Aorta (tissue), 5 donors: ENCODE measurements around the gene INO80C. TPM values are rescaled to one million over a fixed set of nuclear protein-coding genes. Genes with fewer than 3 reads are reported as not detected.

Source experiments
- ATAC-seq: fragments of 200-7000 bp; cut with Tn5 transposase; one replicate; pipeline ENCODE4 v1.9.1; 2022; ENCODE audit warnings: moderate library complexity; ENCODE audit not compliant: low FRiP score
- DNase-seq, 2 donors: peaks; one replicate each; pipeline ENCODE4 v3.0.0-alpha.2; 2020
- H3K27ac ChIP-seq, 2 donors: one replicate each; pipeline ENCODE4 v1.5.1; 2013; ENCODE audit warnings: low read length in 2 of 2, mild to moderate bottlenecking in 2 of 2, moderate library complexity in 2 of 2, control low read depth in 1 of 2, inconsistent platforms in 1 of 2, low read depth in 1 of 2
- H3K27me3 ChIP-seq, 2 donors: one replicate each; pipeline ENCODE4 v1.6.1; 2013; ENCODE audit warnings: control low read depth in 1 of 2, low read length in 1 of 2, mild to moderate bottlenecking in 1 of 2, moderate library complexity in 1 of 2; ENCODE audit not compliant: insufficient read depth in 2 of 2, control insufficient read depth in 1 of 2
- H3K36me3 ChIP-seq, 2 donors: one replicate each; pipeline ENCODE4 v1.6.1; 2013; ENCODE audit warnings: control low read depth in 1 of 2, low read length in 1 of 2, mild to moderate bottlenecking in 1 of 2; ENCODE audit not compliant: insufficient read depth in 2 of 2, control insufficient read depth in 1 of 2
- H3K4me1 ChIP-seq, 2 donors: one replicate each; pipeline ENCODE4 v1.6.1; 2013; ENCODE audit warnings: low read length in 2 of 2, control low read depth in 1 of 2, mild to moderate bottlenecking in 1 of 2, moderate library complexity in 1 of 2; ENCODE audit not compliant: insufficient read depth in 2 of 2, control insufficient read depth in 1 of 2
- H3K4me3 ChIP-seq, 2 donors: one replicate each; pipeline ENCODE4 v1.5.1; 2013; ENCODE audit warnings: low read length in 2 of 2, control low read depth in 1 of 2, mild to moderate bottlenecking in 1 of 2
- H3K9me3 ChIP-seq: one replicate; pipeline ENCODE4 v1.6.1; 2013; ENCODE audit warnings: mild to moderate bottlenecking, low read length; ENCODE audit not compliant: control insufficient read depth
- WGBS, 2 donors: extraction: QIAGEN DNeasy Blood & Tissue Kit; methylation state at CpG; one replicate each; pipeline ENCODE4 v1.1.7; 2013; 5-methylcytosine and 5-hydroxymethylcytosine counted together
- intact Hi-C, 2 donors: fragments of 100-400 bp; cut with DNase I; formaldehyde crosslinking; loops; one replicate each; pipeline versions ENCODE4 v1.14.2 to v1.15.0; 2022
- polyA plus RNA-seq, 2 donors: library from polyadenylated mRNA; stranded (reverse); fragments of 200-250 nt; gene quantifications; one replicate each; pipeline ENCODE4 v1.2.3, GENCODE V29; 2013
- total RNA-seq, 2 donors: library from RNA; stranded (reverse); fragmentation: NEBNext Ultra II Directional; extraction: Animal tissue kit (Norgen Biotek cat#: 25700); gene quantifications; one replicate each; pipeline ENCODE4 v1.2.1, GENCODE V29; 2021
- donor health status: healthy with polysubstance abuse.
- donor health status: Bipolar disorder and iron deficiency.
- donor health status: DM: no; HTN: no; CAD: no.
- donor health status: DM: no; HTN: no; CAD: no.
- donor health status: DM: yes; HTN: yes; CAD: no.

The INO80C gene
- total and polyA plus RNA-seq, 4 donors = 16.8 to 23.1 (median 18.8) TPM

- WGBS, 2 donors = 80 to 84% methylated on average over 5 of the region's 5 CpGs
- intact Hi-C loops = loop anchor here in 1 of 2 donors (5.0 kb wide), 1 partner anchor 34 kb away; the partner anchor contains the start of gene INO80C
- no peak for ATAC-seq
- no peak overlapping the region for H3K27ac ChIP-seq
- no peaks in the 10 kb centered on the region for H3K9me3 ChIP-seq
- H3K36me3 ChIP-seq = no peaks in the 10 kb centered on the region
- H3K4me1 ChIP-seq = peaks cover 0 to 11% of the 10 kb centered on the region in 2 donors
- DNase-seq = no peak
- H3K27me3 ChIP-seq = no peaks in the 10 kb centered on the region
- no peak overlapping the region for H3K4me3 ChIP-seq
Observed at GRCh38 chr18:35463050-35463449, 34.7 kb downstream of the INO80C start.

GRCh38 chr18:35460736-35461161 is 37.0 kb downstream of the INO80C start:
- Histone ChIP-seq H3K4me3 (no peak overlapping the region), H3K36me3 (no peaks in the 10 kb centered on the region), H3K27ac (no peak overlapping the region), H3K9me3 (no peaks in the 10 kb centered on the region), H3K4me1 (peaks cover 0 to 11% of the 10 kb centered on the region in 2 donors), H3K27me3 (no peaks in the 10 kb centered on the region)
- WGBS, 2 donors = 0 to 12% methylated on average over 1 of the region's 1 CpG
- DNase-seq (no peak), ATAC-seq (no peak)
- intact Hi-C loops = loop anchor here in 1 of 2 donors (5.0 kb wide), 1 partner anchor 37 kb away; the partner anchor contains the start of gene INO80C

DNA sequence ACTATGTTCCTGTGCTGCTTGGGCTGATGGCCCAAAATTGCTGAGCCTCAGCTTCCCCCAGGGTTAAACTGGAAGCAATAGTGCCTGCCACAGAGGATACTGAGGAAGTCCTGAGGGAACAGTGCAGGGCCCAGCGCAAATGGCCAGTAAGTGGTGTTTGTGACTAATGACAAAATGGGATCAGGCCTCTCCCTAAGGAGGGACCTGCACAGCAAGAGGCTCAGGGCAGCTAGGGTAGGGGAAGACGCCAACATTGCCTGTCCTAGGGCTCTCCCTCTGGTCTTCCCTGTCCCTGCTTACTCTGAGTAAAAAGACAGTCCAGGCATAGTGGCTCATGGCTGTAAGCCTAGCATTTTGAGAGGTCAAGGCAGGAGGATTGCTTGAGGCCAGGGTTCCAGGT is 37.8 kb downstream of the INO80C start:
- DNase-seq (no peak), ATAC-seq (no peak)
- no peaks in the 10 kb centered on the region for H3K9me3 ChIP-seq
- H3K27me3 ChIP-seq = no peaks in the 10 kb centered on the region
- intact Hi-C loops = loop anchor here in 1 of 2 donors (5.0 kb wide), 1 partner anchor 37 kb away; the partner anchor contains the start of gene INO80C
- H3K27ac ChIP-seq = peak overlapping the region in 1 of 2 donors; percentile 34
- H3K36me3 ChIP-seq = no peaks in the 10 kb centered on the region
- WGBS, 2 donors = 47 to 99% methylated on average over 2 of the region's 2 CpGs
- no peak overlapping the region for H3K4me3 ChIP-seq
- peaks cover 0 to 11% of the 10 kb centered on the region in 2 donors for H3K4me1 ChIP-seq

DNA sequence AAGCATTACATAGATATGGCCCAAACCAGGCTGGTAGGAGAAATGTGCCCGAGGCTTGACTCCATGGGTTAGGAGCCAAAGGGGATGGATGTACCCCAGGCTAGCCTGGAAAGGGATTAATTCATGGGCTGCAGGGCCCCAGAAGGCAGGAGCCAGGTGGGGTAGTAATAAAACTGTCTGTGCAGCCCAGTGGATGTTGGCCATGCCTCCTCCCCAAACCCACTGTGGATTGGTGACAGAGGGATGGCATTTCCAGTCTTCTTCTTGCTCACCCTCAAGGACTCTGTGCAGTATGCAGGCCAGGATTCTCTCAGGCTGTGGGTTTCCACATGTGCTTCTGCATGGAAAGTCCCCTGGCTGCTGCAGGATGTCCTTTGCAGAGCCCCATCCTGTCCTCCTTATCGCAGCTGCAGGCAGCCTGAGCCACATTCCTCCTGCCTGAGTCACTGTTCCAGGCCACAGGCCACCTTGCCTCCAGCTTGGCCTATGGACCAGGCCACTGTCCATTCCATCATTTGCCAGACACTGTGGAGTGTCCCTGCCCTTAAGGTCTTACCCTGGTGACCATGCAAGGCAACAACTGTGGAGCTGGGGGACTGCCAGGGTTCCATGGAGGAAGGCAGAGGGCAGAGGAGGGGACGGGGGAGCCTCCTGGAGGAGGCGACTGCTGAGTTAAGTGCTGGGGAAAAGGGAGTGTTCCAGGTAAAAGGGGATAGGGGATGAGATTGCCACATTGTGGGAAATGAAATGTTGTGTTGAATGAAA is 38.9 kb downstream of the INO80C start:
- Histone ChIP-seq H3K4me3 (no peak overlapping the region), H3K9me3 (no peaks in the 10 kb centered on the region), H3K27ac (no peak overlapping the region), H3K4me1 (peaks cover 0 to 11% of the 10 kb centered on the region in 2 donors), H3K27me3 (no peaks in the 10 kb centered on the region), H3K36me3 (no peaks in the 10 kb centered on the region)
- peak in 1 of 2 donors; percentile 75 for DNase-seq
- WGBS, 2 donors = 64% methylated on average over 4 of the region's 4 CpGs
- intact Hi-C loops = no loop called here
- peak; percentile 79 for ATAC-seq

DNA sequence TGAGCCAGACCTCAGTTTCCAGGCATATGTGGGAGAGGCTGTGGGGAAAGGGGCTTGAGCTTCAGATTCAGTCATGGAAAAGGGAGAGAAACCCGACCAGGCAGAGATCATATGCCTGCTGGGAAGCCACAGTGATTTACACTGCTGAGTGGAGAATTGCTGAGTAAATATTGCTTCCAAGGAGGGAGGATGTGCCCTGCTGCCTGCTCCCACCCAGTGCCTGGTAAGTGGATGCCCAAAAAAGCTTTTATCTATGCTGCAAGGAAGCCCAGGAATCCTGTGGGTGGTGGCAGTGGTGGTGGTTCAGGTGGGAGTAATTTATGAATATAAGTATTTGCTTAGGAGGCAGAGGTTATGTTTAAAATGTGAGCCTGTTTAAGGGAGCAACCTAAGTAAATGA is 39.5 kb downstream of the INO80C start:
- DNase-seq (no peak), ATAC-seq (no peak)
- H3K36me3 ChIP-seq = no peaks in the 10 kb centered on the region
- 91 to 95% methylated on average over 1 of the region's 1 CpG for WGBS, 2 donors
- H3K4me1 ChIP-seq = peaks cover 0 to 10% of the 10 kb centered on the region in 2 donors
- no peak overlapping the region for H3K4me3 ChIP-seq
- intact Hi-C loops = no loop called here
- no peaks in the 10 kb centered on the region for H3K27me3 ChIP-seq
- H3K9me3 ChIP-seq = no peaks in the 10 kb centered on the region
- H3K27ac ChIP-seq = no peak overlapping the region

GRCh38 chr18:35457140-35457704 is 40.5 kb downstream of the INO80C start:
- 78 to 80% methylated on average over 3 of the region's 3 CpGs for WGBS, 2 donors
- Histone ChIP-seq H3K27me3 (no peaks in the 10 kb centered on the region), H3K27ac (no peak overlapping the region), H3K4me3 (no peak overlapping the region), H3K4me1 (peaks cover 0 to 5% of the 10 kb centered on the region in 2 donors), H3K9me3 (no peaks in the 10 kb centered on the region), H3K36me3 (no peaks in the 10 kb centered on the region)
- DNase-seq (no peak), ATAC-seq (no peak)
- intact Hi-C loops = no loop called here

- ATAC-seq = peak; percentile 48
- Histone ChIP-seq H3K4me3 (no peak overlapping the region), H3K36me3 (no peaks in the 10 kb centered on the region), H3K9me3 (peaks cover 1% of the 10 kb centered on the region), H3K27ac (peak overlapping the region in 1 of 2 donors; percentile 33), H3K27me3 (no peaks in the 10 kb centered on the region), H3K4me1 (peaks cover 0 to 3% of the 10 kb centered on the region in 2 donors)
- 30 to 39% methylated on average over 10 of the region's 10 CpGs for WGBS, 2 donors
- intact Hi-C loops = no loop called here
- no peak for DNase-seq
Observed at GRCh38 chr18:35455926-35456763, 41.6 kb downstream of the INO80C start.

- Histone ChIP-seq H3K4me3 (no peak overlapping the region), H3K36me3 (no peaks in the 10 kb centered on the region), H3K9me3 (peaks cover 1% of the 10 kb centered on the region), H3K4me1 (no peaks in the 10 kb centered on the region), H3K27ac (no peak overlapping the region), H3K27me3 (no peaks in the 10 kb centered on the region)
- intact Hi-C loops = no loop called here
- ATAC-seq = no peak
- no peak for DNase-seq
Observed at GRCh38 chr18:35454803-35455202, 43.0 kb downstream of the INO80C start.
